ENCODE measurements around the gene GAD1.

Gene GAD1

GRCh38 chr2:170783549-170783948, 33.1 kb upstream of the GAD1 start:
- Histone ChIP-seq H3K4me2 (ENCODE audit: low read depth, low read length, poor library complexity, severe bottlenecking) (no peak overlapping the region), H3K36me3 (ENCODE audit: insufficient read depth, low read length) (no peaks in the 10 kb centered on the region), H3K4me1 (ENCODE audit: insufficient read depth, low read length, poor library complexity, severe bottlenecking) (no peaks in the 10 kb centered on the region), H4K20me1 (ENCODE audit: insufficient read depth, low read length, poor library complexity, severe bottlenecking) (no peaks in the 10 kb centered on the region), H3K9ac (ENCODE audit: low read depth, low read length, poor library complexity, severe bottlenecking) (no peak overlapping the region), H3K79me2 (ENCODE audit: insufficient read depth, low read length) (no peaks in the 10 kb centered on the region), H2AFZ (ENCODE audit: low read length) (no peak overlapping the region), H3K27me3 (ENCODE audit: insufficient read depth, low read length, poor library complexity, severe bottlenecking) (peaks cover 3% of the 10 kb centered on the region), H3F3A (ENCODE audit: low read depth) (no peaks in the 10 kb centered on the region), H3K4me3 (ENCODE audit: low read length, poor library complexity, severe bottlenecking) (no peak overlapping the region), H3K9me3 (ENCODE audit: insufficient read depth, low read depth, low read length) (no peaks in the 10 kb centered on the region), H3K9me2 (replicated peaks; ENCODE audit: low read depth, low read length) (no peaks in the 10 kb centered on the region)
- TF ChIP-seq EZH2phosphoT487 (IDR thresholded peaks at IDR 0.05; ENCODE audit: borderline replicate concordance) (no peak), CTCF (conservative IDR thresholded peaks at IDR 0.05; ENCODE audit: low read length) (no peak)

GRCh38 chr2:170798996-170799395, 17.7 kb upstream of the GAD1 start:
- no peak for TF ChIP-seq EZH2phosphoT487 (IDR thresholded peaks at IDR 0.05; ENCODE audit: borderline replicate concordance)
- no peak for TF ChIP-seq CTCF (conservative IDR thresholded peaks at IDR 0.05; ENCODE audit: low read length)
- no peaks in the 10 kb centered on the region for H3K79me2 ChIP-seq (ENCODE audit: insufficient read depth, low read length)
- no peak overlapping the region for H2AFZ ChIP-seq (ENCODE audit: low read length)
- no peaks in the 10 kb centered on the region for H3F3A ChIP-seq (ENCODE audit: low read depth)
- no peaks in the 10 kb centered on the region for H3K9me3 ChIP-seq (ENCODE audit: insufficient read depth, low read depth, low read length)
- H3K27me3 ChIP-seq (ENCODE audit: insufficient read depth, low read length, poor library complexity, severe bottlenecking): no peaks in the 10 kb centered on the region
- no peak overlapping the region for H3K9ac ChIP-seq (ENCODE audit: low read depth, low read length, poor library complexity, severe bottlenecking)
- H3K4me2 ChIP-seq (ENCODE audit: low read depth, low read length, poor library complexity, severe bottlenecking): no peak overlapping the region
- no peaks in the 10 kb centered on the region for H3K36me3 ChIP-seq (ENCODE audit: insufficient read depth, low read length)
- H4K20me1 ChIP-seq (ENCODE audit: insufficient read depth, low read length, poor library complexity, severe bottlenecking): no peaks in the 10 kb centered on the region
- H3K4me3 ChIP-seq (ENCODE audit: low read length, poor library complexity, severe bottlenecking): no peak overlapping the region
- no peaks in the 10 kb centered on the region for H3K4me1 ChIP-seq (ENCODE audit: insufficient read depth, low read length, poor library complexity, severe bottlenecking)
- no peaks in the 10 kb centered on the region for H3K9me2 ChIP-seq (replicated peaks; ENCODE audit: low read depth, low read length)

GRCh38 chr2:170806548-170806947, 10.1 kb upstream of the GAD1 start:
- Histone ChIP-seq H3K9me3 (ENCODE audit: insufficient read depth, low read depth, low read length) (no peaks in the 10 kb centered on the region), H3F3A (ENCODE audit: low read depth) (no peaks in the 10 kb centered on the region), H3K4me1 (ENCODE audit: insufficient read depth, low read length, poor library complexity, severe bottlenecking) (no peaks in the 10 kb centered on the region), H3K4me2 (ENCODE audit: low read depth, low read length, poor library complexity, severe bottlenecking) (no peak overlapping the region), H3K9me2 (replicated peaks; ENCODE audit: low read depth, low read length) (no peaks in the 10 kb centered on the region), H2AFZ (ENCODE audit: low read length) (no peak overlapping the region), H3K79me2 (ENCODE audit: insufficient read depth, low read length) (no peaks in the 10 kb centered on the region), H3K27me3 (ENCODE audit: insufficient read depth, low read length, poor library complexity, severe bottlenecking) (no peaks in the 10 kb centered on the region), H4K20me1 (ENCODE audit: insufficient read depth, low read length, poor library complexity, severe bottlenecking) (no peaks in the 10 kb centered on the region), H3K36me3 (ENCODE audit: insufficient read depth, low read length) (no peaks in the 10 kb centered on the region), H3K9ac (ENCODE audit: low read depth, low read length, poor library complexity, severe bottlenecking) (no peak overlapping the region), H3K4me3 (ENCODE audit: low read length, poor library complexity, severe bottlenecking) (no peak overlapping the region)
- no peak for TF ChIP-seq EZH2phosphoT487 (IDR thresholded peaks at IDR 0.05; ENCODE audit: borderline replicate concordance)
- no peak for TF ChIP-seq CTCF (conservative IDR thresholded peaks at IDR 0.05; ENCODE audit: low read length)
